ENCODE results near the gene TMEM202.

DNA sequence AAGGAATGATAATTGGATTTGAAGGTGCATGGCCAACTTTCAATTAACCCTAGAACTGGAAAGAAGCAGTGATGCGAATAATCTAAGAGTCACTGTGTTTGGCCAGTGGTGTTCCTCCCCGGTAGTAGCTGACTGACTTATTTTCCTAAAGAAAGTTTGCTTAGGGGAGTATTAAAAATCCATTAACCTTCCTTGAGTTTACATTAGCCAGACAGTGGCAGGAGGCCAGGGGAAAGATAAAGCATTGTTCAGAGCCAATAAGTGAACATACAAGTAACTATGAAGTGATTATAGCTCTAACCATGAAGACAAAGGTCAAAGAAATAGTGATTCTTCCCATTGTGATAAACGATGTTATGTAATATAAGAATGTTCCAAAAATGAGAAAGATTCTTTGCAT lies 8.9 kb upstream of the TMEM202 start:
- TF ChIP-seq, protein P1, sequence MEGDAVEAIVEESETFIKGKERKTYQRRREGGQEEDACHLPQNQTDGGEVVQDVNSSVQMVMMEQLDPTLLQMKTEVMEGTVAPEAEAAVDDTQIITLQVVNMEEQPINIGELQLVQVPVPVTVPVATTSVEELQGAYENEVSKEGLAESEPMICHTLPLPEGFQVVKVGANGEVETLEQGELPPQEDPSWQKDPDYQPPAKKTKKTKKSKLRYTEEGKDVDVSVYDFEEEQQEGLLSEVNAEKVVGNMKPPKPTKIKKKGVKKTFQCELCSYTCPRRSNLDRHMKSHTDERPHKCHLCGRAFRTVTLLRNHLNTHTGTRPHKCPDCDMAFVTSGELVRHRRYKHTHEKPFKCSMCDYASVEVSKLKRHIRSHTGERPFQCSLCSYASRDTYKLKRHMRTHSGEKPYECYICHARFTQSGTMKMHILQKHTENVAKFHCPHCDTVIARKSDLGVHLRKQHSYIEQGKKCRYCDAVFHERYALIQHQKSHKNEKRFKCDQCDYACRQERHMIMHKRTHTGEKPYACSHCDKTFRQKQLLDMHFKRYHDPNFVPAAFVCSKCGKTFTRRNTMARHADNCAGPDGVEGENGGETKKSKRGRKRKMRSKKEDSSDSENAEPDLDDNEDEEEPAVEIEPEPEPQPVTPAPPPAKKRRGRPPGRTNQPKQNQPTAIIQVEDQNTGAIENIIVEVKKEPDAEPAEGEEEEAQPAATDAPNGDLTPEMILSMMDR (IDR thresholded peaks at IDR 0.05) = no peak
- TF ChIP-seq EZH2 (IDR thresholded peaks at IDR 0.05; ENCODE audit: borderline replicate concordance, insufficient read depth, low read depth, low read length, poor library complexity, severe bottlenecking) = no peak

Measured in B cell (primary cell).